Chondrocyte (in vitro differentiated cells): ENCODE data around the gene GLI3. TPM values are rescaled to one million over a fixed set of nuclear protein-coding genes. Genes with fewer than 3 reads are reported as not detected.

Experiments used
- DNase-seq: peaks from one replicate; pipeline ENCODE4 v3.0.0; 2021; ENCODE audit warnings: mixed read lengths, low spot score
- H3K27ac Mint-ChIP-seq: one replicate; pipeline ENCODE4 v1.8.0; 2021; ENCODE audit warnings: mild to moderate bottlenecking, moderate library complexity, mixed read lengths; ENCODE audit not compliant: unreplicated experiment
- H3K27me3 Mint-ChIP-seq: 2 replicates; pipeline ENCODE4 v1.8.0; 2021; ENCODE audit warnings: low read depth, mixed read lengths
- H3K36me3 Mint-ChIP-seq: 2 replicates; pipeline ENCODE4 v1.8.0; 2021; ENCODE audit warnings: low read depth, mixed read lengths
- H3K4me1 Mint-ChIP-seq: 2 replicates; pipeline ENCODE4 v1.8.0; 2021; ENCODE audit warnings: low read depth, mild to moderate bottlenecking, mixed read lengths
- H3K4me3 Mint-ChIP-seq: one replicate; pipeline ENCODE4 v1.8.0; 2021; ENCODE audit warnings: mild to moderate bottlenecking, moderate library complexity, mixed read lengths; ENCODE audit not compliant: unreplicated experiment
- H3K9me3 Mint-ChIP-seq: 2 replicates; pipeline ENCODE4 v1.8.0; 2021; ENCODE audit warnings: low read depth, mixed read lengths
- total RNA-seq: library from RNA; stranded (reverse); gene quantifications from 3 replicates; pipeline ENCODE4 v1.2.1, GENCODE V29; 2021
- TF ChIP-seq, protein P1 (sequence below): fragments of 200-600 bp; sonication (generic); IDR thresholded peaks from 2 replicates; pipeline ENCODE4 v1.5.0; 2021; ENCODE audit warnings: antibody characterized with exemption, mild to moderate bottlenecking, moderate library complexity

GLI3 gene
- total RNA-seq, 1 donor from 2014 or later = 11.7 TPM

DNA sequence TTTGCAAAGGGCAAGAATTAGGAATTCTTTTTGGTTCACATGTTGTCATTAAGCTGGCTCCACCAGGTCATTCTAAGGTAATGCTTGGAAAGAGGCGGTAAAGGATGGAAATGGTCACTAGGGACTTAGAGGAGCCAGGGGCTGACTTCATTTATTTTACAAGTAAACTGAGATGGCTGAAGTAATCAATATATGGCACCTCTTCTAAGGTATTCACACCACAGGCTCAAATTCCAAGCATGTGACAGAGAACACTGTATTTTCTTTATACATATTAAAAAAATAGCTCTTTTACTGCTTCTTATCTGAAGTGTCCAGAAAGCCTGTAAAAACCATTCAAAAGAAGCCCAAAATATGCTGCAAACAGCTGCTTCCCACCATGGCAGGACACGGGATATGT lies 239.0 kb downstream of the GLI3 start:
- Mint-ChIP-seq H3K27me3 (no peaks in the 10 kb centered on the region), H3K36me3 (no peaks in the 10 kb centered on the region), H3K4me1 (peaks cover 82% of the 10 kb centered on the region), H3K4me3 (no peak overlapping the region), H3K27ac (no peak overlapping the region), H3K9me3 (no peaks in the 10 kb centered on the region)
- no peak for DNase-seq
- TF ChIP-seq, protein P1, sequence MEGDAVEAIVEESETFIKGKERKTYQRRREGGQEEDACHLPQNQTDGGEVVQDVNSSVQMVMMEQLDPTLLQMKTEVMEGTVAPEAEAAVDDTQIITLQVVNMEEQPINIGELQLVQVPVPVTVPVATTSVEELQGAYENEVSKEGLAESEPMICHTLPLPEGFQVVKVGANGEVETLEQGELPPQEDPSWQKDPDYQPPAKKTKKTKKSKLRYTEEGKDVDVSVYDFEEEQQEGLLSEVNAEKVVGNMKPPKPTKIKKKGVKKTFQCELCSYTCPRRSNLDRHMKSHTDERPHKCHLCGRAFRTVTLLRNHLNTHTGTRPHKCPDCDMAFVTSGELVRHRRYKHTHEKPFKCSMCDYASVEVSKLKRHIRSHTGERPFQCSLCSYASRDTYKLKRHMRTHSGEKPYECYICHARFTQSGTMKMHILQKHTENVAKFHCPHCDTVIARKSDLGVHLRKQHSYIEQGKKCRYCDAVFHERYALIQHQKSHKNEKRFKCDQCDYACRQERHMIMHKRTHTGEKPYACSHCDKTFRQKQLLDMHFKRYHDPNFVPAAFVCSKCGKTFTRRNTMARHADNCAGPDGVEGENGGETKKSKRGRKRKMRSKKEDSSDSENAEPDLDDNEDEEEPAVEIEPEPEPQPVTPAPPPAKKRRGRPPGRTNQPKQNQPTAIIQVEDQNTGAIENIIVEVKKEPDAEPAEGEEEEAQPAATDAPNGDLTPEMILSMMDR = no peak

DNA sequence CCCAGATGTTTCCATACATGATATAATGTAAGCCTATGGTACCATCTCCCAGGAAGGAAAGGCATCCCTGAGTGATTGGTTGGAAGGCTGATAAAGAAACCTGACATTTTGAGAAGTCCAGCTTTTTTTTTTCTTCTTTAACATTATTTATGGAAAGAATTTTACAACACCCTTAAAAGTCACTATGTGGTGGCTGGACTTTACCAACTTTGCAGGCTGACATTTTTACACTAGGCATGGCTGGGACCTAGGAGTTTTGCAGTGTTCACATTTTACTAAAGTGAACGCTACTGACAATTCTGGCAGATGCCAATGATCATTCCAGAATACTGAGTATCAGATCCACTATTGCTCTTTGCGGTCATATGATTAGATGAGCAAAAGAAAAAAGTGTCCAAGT lies 239.9 kb downstream of the GLI3 start:
- Mint-ChIP-seq H3K27me3 (no peaks in the 10 kb centered on the region), H3K4me3 (no peak overlapping the region), H3K27ac (peak overlapping the region; percentile 93), H3K4me1 (peaks cover 82% of the 10 kb centered on the region), H3K36me3 (no peaks in the 10 kb centered on the region), H3K9me3 (no peaks in the 10 kb centered on the region)
- no peak for DNase-seq
- TF ChIP-seq, protein P1 = no peak

DNA sequence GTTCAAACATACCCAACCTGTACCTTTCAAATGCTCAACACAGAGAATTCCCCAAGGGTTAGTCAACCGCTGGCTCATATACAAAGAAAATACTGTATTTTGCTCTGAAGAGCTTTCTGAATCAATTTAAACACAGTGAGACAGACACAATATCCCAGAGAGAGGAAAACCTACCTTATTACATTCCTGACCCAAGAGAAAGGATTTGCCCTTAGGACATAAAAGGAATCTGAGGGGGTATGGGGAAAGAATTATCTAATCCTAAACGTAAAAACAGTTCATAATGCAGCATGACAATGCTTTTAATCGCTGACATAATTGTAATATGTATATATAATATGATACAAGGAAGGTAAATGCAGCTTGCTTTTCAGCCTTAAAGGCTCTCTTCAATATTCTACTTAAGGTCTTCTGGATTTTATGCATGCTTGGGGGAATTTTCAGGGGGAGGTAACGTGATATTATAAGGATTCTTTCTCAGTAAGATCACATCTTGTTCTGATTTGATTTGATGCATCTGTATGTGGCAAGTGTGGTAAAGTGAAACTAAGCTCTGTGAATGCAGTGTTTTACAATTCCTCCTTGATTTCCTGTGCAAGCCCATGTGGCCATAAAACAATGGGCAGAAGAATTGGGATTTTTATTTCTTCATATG lies 240.5 kb downstream of the GLI3 start:
- H3K4me1 Mint-ChIP-seq = peaks cover 84% of the 10 kb centered on the region
- H3K4me3 Mint-ChIP-seq = peak overlapping the region; percentile 53
- H3K36me3 Mint-ChIP-seq = no peaks in the 10 kb centered on the region
- H3K9me3 Mint-ChIP-seq = no peaks in the 10 kb centered on the region
- TF ChIP-seq, protein P1 = no peak
- H3K27ac Mint-ChIP-seq = peak overlapping the region; percentile 93
- DNase-seq = no peak
- H3K27me3 Mint-ChIP-seq = no peaks in the 10 kb centered on the region

DNA sequence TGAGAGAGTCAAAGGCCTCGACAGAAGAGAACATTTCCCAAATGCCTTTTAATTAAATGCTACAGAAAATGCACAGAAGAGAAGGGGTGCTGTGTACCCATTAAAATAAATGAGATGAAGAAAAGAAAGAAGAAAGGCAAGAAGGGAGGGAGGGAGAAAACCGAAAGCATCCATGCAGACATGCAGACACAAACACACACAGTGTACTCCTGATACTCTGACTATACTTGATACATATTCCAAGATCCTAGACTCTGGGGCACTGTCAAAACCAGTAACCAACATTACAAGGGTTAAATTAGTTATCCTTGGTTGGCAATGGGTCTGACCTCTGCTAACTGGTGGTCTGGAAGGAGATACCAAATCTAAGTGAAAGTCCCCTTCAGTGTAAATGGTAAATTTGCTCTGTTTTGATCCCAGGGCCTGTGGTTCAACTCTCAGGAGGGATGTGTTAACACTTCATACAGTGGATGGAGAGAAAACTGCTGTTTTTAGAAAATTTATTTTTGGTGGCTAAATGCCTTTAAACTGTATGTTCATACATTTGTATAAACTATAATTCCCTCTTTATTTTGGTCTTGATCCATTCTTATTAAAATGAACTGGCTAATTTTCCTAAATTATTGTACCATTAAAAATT lies 241.3 kb downstream of the GLI3 start:
- Mint-ChIP-seq H3K27ac (peak overlapping the region; percentile 93), H3K4me3 (no peak overlapping the region), H3K4me1 (peaks cover 91% of the 10 kb centered on the region), H3K36me3 (no peaks in the 10 kb centered on the region), H3K9me3 (no peaks in the 10 kb centered on the region), H3K27me3 (no peaks in the 10 kb centered on the region)
- TF ChIP-seq, protein P1 = no peak
- no peak for DNase-seq

- no peaks in the 10 kb centered on the region for H3K27me3 Mint-ChIP-seq
- DNase-seq = no peak
- H3K36me3 Mint-ChIP-seq = no peaks in the 10 kb centered on the region
- H3K4me3 Mint-ChIP-seq = no peak overlapping the region
- H3K4me1 Mint-ChIP-seq = peaks cover 86% of the 10 kb centered on the region
- H3K9me3 Mint-ChIP-seq = no peaks in the 10 kb centered on the region
- TF ChIP-seq, protein P1 = no peak
- no peak overlapping the region for H3K27ac Mint-ChIP-seq
Measured at GRCh38 chr7:41994746-41995110, 242.3 kb downstream of the GLI3 start.
